PC-3 (cell line): ENCODE data around the gene FBXW9.
"Not testable (repeated sequence)": the region's sequence is repeated elsewhere in the genome, so short reads cannot be mapped to it uniquely, and the experiment has no call there.

Experiments
- EZH2 ChIP-seq: fragments of 300-600 bp; sonication (generic); IDR thresholded peaks from one replicate; pipeline ENCODE4 v1.6.1; 2017; ENCODE audit warnings: antibody characterized with exemption, mild to moderate bottlenecking, low read length; ENCODE audit not compliant: unreplicated experiment
- TF ChIP-seq, protein P1 (sequence below): fragments of 300-600 bp; sonication (generic); conservative IDR thresholded peaks from 2 replicates; pipeline ENCODE4 v1.5.1; 2017; ENCODE audit warnings: antibody characterized with exemption, low read depth, mild to moderate bottlenecking, low read length

DNA sequence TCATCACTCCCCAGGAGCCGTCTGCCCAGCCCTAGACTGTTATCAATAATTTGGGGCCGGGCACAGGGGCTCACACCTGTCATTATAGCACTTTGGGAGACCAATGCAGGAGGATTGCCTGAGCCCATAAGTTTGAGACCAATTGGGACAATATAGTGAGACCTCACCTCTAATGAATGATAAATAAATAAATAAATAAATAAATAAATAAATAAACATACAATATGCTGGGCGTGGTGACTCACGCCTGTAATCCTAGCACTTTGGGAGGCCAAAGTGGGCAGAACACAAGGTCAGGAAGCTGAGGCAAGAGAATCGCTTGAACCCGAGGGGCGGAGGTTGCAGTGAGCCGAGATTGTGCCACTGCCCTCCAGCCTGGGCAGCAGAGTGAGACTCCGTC is 16.9 kb upstream of the FBXW9 start:
- TF ChIP-seq, protein P1, sequence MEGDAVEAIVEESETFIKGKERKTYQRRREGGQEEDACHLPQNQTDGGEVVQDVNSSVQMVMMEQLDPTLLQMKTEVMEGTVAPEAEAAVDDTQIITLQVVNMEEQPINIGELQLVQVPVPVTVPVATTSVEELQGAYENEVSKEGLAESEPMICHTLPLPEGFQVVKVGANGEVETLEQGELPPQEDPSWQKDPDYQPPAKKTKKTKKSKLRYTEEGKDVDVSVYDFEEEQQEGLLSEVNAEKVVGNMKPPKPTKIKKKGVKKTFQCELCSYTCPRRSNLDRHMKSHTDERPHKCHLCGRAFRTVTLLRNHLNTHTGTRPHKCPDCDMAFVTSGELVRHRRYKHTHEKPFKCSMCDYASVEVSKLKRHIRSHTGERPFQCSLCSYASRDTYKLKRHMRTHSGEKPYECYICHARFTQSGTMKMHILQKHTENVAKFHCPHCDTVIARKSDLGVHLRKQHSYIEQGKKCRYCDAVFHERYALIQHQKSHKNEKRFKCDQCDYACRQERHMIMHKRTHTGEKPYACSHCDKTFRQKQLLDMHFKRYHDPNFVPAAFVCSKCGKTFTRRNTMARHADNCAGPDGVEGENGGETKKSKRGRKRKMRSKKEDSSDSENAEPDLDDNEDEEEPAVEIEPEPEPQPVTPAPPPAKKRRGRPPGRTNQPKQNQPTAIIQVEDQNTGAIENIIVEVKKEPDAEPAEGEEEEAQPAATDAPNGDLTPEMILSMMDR, result not testable (repeated sequence)
- not testable (repeated sequence) for TF ChIP-seq EZH2
